Myocyte (in vitro differentiated cells): ENCODE measurements around the gene TMEM52B. TPM values are rescaled to one million over a fixed set of nuclear protein-coding genes. Genes with fewer than 3 reads are reported as not detected.
"Not testable (repeated sequence)": the region's sequence is repeated elsewhere in the genome, so short reads cannot be mapped to it uniquely, and the experiment has no call there.

ENCODE experiments used
- DNase-seq: peaks from one replicate; pipeline ENCODE4 v3.0.0-alpha.2; 2012; ENCODE audit warnings: low read depth
- total RNA-seq: library from RNA; depleted of rRNA; stranded (reverse); fragments of >200 nt; gene quantifications from 2 replicates; pipeline ENCODE4 v1.2.3, GENCODE V29; 2014

The TMEM52B gene
- total RNA-seq, 1 donor from 2014 or later, result not detected

DNA sequence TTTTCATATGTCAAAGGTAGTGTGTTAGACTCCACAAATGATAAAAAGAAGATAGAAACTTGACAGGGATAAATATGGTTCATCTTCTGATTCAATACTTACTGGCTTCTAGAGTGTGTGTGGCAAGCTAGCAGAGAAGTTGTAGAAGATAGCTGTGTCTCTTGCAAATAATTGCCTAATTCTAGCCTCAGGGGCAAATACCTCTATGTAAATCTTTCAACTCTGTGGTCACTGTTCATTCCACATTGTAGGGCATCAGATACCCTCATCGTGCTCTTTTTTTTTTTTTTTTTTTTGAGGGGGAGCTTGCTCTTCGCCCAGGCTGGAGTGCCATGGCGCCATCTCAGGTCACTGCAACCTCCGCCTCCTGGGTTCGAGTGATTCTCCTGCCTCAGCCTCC is 8.6 kb upstream of the TMEM52B start:
- no peak for DNase-seq

DNA sequence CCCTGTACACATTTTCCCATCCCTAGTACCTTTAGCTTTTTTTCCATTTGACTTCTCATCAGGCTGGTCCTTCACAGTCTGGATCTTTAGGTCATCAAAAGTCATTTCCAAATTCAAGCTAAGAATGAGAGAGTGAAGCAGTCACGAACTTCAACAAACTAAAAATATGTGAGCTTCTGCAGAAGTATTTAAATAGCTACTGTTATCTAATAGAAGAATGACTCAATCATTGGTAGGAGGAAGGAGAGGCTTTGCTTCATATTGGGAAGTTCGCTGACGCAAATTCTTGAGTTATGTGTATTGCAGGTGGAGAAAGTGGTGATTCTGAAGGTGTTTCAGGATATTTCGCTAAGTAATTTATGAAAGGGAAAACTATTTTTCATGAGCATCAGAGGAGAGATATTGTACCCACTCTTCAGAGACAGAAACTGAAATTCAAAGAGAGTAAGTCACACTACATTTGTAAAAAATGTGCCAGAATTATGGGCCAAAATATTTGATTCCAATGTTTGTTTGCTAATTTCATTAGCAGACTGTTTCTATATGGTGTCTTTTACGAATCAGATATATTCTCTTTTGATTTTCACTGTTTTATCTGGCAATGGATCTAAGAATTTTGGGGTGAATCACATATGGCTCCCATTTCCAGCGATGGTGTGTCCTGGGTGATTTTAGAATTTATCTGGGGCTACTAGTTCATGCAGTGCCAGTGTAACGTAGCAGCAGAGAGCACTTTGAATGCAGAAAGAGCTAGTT is 6.7 kb upstream of the TMEM52B start, which contains the start of gene OLR1:
OLR1 (minus strand) TSS at position 160 of the 756 bp plus-strand sequence; CDS start at position 105, 55 bp downstream.
- no peak for DNase-seq

DNA sequence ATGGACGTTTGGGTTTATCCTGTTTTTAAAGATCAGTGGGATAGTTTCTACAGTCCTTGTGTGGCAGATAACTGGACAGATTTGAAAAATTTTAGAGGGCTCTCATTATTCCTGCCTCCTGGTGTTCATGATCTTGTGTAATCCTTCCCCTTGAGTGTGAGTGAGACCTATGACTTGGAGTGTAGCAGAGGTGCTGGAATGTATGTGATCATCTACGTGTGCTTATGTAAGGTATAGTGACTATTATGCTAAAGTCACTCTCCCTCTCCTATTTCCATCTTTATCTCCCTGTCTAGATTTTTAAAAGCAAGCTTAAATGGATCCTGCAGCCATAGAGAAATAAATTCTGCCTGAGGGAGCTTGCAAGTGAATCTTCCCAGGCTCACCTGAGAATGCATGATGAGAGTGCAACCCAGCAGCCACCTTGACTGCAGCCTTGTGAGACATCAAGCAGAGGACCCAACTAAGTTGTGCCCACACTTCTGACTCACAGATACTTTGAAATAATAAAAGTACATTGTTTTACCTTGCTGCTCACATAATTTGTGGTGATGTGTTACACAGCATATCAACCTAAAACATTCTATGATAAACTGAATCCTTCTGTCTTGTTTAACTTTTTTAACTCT is 3.7 kb upstream of the TMEM52B start:
- DNase-seq, result no peak

DNA sequence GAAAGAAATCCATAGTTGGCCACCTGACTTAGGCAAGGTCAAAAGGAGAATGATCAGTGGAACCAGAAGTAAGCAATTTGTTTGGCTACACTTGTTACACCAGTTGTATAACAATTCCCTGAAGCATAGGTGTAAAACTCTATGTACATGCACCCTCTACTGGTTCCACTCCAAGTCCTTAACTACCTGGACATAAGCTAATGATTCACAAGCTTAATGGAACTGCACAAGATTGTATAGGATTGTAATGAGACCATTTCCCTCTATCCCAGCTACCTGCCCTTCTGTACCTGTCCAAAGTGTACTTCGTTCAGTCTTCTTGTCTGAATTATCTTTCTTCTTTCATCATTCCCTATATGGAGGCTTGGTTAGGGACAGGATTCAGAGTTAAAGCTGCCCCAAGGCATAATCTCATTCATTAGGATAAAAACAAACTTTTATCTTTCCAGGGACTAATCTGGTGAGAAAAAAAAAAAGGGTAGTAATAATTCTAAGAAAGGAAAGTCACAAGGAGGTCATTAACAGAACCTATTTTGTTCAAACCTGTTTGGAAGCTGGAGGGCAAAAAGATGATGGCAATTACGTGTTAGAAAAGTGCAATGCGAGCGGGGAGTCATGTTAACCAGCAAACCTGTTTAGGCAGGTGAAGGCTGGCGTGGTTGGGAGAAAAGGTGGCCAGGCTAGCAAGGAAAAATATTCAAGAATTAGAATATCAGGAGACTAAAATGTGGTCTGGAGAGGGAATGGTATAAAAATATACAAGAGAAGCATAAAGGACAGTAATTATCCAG is 2.8 kb upstream of the TMEM52B start:
- DNase-seq, result no peak

DNA sequence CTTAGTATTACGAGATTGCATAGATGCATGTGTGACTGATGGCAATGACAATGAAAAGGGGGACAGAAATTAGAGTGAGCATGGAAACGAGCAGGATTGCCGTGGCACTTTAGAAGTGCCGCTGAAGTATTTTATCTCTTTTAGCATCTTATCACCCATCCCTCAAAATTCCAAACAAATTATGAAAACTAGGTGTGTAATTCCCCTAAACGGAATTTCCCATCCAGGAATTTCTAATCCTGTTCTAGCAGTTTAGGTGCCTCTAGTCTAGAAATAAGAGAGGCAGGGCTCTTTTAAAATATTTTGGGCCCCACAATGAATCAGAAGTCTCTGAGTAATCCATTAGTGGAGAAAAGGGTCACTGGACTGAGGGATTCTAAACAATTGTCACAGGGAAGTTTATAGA is 947 bp downstream of the TMEM52B start:
- no peak for DNase-seq

DNA sequence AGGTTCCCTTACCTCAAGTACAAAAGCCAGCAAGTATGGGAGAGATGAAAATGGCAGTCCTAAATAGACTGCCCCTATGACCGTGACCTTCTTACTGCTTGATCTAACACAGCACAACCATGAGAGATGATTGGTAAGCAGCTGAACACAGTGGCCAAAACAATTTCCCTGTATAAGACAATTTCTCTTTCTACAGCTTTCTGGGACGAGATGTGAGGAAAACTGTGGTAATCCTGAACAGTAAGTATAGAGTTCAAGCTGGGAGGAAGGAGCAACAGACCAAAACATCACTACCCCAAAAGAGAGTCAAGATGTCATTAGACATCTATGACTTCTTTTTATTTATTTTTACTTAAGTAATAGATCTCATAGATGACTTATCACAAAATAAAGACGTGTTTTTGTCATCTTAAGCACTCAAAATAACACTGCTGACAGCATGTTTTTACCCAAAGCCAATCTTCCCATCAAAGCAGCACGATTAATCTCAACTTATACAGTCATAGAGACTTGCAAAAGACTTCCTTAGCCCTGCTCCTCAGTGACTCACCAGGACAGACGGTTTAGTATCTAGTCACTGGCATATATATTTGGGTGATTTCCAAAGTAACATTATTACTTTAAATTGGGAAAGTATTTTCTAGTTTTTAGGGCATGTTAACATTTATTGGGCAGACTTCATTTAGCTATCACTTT is 3.7 kb downstream of the TMEM52B start:
- DNase-seq, result no peak

DNA sequence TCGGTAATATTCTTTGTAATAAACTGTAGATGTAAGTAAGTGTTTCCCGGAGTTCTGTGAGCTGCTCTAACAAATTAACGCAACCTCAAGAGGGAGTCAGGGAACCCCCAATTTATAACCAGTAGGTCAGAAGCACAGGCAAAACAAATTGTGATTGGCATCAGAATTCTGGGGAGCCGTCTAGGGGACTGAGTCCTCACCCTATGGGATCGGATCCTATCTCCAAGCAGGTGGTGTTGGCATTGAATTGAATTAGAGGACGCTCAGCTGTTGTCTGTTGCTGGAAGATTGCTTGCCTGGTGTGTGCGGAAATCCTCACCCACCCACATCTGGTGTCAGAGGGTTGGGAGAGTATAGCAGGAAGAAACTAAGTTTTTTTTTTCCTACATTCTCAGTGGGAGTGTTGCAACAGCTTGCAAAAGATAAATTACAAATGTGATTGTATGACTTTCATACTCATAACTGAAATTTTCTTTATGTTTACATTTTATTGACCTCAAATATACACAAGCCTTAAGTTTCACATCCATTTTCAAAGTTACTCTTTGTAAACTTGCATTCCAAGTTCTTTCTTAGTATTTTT is 5.5 kb downstream of the TMEM52B start:
- DNase-seq, result no peak

DNA sequence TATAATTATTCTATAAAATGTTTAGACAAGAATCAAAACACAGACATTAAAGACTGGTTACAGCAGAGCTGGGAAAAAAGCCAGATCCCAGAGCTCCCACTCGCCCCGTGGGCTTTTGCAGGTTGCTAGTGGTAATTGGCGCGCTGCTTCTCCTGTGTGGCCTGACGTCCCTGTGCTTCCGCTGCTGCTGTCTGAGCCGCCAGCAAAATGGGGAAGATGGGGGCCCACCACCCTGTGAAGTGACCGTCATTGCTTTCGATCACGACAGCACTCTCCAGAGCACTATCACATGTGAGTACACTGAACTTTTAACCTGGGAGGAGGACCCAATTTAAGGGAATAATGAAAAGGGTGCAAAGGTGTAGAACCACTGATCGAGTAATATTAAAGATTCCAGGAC is 7.5 kb downstream of the TMEM52B start:
- no peak for DNase-seq

DNA sequence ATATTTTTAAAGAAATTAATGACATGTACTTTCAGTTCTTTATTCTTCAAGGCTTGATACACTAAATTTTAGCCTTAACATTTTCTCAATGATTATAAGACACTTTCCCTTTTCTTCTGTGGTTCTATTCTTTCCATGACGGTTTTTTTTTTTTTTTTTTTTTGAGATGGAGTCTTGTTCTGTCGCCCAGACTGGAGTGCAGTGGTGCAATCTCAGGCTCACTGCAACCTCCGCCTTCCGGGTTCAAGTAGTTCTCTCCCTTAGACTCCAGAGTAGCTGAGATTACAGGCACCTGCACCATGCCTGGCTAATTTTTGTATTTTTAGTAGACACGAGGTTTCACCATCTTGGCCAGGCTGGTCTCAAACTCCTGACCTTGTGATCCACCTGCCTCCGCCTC is 8.1 kb downstream of the TMEM52B start:
- DNase-seq, result not testable (repeated sequence)

DNA sequence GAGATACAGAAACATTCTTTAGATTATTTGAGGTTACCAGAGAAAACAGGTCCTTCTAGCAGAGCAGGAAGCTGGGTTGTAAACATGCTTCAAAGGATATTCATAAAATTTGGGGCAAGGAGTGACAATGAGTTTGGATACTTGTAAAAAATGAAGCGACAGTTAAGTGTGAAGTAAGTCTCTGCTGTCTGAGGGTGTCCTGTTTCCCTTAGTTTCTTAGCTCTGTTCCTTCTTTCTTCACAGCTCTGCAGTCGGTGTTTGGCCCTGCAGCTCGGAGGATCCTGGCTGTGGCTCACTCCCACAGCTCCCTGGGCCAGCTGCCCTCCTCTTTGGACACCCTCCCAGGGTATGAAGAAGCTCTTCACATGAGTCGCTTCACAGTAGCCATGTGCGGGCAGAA is 10.8 kb downstream of the TMEM52B start:
- DNase-seq, result no peak

DNA sequence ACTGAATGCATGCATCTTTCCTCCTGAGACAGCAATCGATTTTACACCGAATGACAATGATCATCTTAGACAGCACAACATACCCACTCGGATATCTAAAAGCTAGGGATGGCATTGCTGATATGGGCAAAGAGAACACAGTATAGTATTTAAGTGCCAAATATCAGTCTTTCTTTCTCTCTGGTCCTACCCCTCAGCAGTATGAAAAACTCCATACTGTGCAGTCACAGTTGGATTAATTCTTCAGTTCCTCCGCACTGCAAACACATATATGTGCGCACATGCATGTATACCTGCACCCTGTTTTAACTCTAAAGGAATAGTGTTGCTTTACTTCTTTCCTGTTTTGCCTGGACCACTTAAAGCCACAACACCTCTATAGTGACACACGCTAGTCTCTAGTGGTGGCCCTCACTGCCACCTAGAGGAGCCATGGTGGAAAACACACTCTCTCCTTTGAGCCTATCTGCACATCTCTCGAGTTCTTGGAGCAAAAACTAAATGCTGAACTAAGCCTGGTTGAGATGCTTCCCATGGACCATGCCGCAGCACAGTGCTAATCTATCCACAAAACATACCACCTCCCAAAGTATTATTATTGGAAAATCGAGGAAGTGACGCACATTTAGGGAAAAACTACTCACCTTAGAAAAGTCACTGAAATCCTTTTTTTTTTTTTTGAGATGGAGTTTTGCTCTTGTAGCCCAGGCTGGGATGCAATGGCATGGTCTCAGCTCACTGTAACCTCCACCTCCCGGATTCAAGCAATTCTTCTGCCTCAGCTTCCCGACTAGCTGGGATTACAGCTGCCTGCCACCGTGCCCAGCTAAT is 11.9 kb downstream of the TMEM52B start:
- peak; percentile 67 for DNase-seq

DNA sequence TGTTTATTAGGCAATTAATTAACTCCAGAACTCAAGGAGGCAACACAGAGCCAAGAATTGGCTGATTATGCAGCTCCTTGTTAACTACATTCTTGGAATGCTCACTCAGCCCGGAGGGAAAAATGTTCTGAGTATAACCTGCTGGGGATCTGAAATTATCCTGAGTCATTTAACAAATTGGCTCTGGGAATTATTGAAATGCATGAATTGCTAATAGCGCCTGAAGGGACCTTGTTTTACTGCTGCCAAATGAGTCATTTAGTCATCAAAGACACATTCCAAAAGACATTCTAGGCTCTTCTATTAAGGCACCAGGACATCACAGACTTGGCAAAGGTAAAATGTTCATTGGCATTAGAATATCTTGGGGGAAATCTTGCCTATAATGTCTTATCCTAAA is 13.0 kb downstream of the TMEM52B start:
- DNase-seq, result no peak

DNA sequence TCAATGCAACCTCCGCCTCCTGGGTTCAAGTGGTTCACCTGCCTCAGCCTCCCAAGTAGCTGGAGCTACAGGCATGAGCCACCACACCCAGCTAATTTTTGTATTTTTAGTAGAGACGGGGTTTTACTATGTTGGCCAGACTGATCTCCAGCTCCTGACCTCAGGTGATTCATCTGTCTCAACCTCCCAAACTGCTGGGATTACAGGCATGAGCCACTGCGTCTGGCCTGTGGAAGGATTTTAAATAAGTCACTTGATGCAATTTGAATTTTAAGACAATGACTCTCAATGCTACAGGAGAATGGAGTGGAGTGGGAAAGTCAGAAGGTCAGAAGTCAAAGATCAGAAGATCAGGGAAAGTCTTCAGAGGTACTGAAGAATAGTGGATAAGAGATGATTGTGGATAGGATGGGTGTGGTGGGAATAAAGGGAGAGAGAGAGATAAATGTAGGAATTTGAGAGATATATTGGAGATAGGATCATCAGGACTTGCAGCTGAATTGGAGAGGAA is 15.4 kb downstream of the TMEM52B start:
- DNase-seq, result no peak

DNA sequence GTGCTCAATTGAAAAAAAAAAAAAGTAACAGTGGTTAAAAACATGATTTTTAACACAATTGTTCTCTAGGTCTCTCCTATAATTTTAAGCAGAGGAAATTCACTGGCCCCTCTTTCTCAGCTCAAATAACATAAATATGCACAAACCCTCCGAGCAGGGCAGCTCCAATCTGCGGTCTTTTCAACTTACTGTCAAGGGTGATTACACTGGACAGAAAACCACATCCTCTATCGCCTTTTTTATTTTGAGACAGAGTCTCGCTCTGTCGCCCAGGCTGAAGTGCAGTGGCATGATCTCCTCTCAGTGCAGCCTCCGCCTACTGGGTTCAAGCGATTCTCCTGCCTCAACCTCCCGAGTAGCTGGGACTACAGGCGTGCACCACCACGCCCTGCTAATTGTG is 17.4 kb downstream of the TMEM52B start:
- no peak for DNase-seq

DNA sequence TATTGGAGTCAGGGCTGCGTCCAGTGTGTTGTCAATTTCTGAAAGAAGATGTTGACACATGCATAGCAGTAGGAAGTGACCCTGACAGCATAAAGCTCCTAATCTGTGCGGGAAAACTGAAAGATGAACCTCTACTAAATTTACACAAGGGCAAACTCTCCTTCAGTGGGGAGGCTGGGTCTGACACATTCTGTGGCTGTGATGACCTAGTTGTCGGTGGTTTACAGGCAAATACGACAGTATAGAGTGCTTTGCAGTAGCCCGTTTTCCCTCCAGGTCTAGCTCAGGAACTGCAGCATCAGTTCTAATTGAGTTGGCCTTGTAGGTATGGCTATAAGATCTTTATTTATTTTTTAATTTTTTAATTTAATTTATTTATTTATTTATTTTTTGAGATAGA is 19.0 kb downstream of the TMEM52B start:
- no peak for DNase-seq

DNA sequence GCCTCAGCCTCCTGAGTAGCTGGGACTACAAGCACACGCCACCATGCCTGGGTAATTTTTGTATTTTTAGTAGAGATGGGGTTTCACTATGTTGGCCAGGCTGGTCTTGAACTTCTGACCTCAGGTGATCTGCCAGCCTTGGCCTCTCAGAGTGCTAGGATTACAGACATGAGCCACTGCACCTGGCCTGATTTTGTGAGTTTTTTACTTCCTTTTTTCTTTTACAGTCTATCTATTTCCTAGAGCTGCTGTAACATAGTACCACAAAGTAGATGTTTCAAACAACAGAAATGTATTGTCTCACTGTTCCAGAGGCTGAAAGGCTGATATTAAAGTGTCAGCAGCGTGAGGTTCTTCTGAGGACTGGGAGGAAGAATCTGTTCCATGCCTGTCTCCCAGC is 25.7 kb downstream of the TMEM52B start:
- DNase-seq, result not testable (repeated sequence)

DNA sequence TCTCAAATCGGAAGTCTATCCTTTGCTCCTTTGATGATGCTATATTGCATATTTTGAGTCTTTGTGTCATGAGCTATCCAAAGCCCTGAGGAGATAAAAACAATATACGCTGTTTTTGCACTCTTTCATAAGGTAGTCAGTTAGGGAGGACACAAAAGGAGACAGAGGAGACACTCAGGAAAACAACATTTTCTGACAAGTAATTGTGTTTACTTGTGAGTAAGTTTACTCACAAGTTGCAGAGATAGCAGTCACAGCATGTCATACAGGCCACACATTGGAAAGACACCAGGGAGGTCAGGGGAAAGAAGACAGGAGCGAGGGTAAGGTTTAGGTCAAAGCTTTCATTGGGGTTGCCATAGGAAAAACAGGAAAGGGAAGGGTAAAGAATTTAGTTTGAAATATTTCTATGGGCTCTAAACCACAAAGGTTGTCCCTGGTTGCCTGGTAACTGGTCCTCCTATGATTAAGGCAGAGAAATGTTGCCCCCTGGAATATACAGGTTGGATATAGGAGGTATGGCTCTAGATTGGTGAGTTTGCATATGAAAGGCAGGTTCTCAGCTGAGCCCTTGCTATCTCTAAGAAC is 26.5 kb downstream of the TMEM52B start:
- DNase-seq, result no peak

DNA sequence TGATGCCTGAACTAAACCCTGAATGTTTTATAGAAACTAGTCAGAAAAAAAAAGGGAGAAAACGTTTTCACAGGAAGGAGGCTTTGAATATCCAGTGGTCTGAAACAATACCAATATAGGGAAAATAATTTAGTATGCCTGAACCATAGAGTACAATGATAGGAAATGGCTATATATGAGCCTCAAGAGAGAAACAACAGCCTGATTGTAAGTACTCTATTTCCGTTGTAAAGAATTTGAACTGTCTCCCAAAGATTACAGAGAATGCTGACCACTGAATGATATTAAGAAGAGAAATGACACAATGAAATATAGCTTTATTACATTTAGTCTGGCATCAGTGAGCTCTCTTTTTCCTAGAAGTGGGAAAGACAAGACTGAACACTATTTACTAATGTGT is 28.3 kb downstream of the TMEM52B start:
- DNase-seq, result no peak

DNA sequence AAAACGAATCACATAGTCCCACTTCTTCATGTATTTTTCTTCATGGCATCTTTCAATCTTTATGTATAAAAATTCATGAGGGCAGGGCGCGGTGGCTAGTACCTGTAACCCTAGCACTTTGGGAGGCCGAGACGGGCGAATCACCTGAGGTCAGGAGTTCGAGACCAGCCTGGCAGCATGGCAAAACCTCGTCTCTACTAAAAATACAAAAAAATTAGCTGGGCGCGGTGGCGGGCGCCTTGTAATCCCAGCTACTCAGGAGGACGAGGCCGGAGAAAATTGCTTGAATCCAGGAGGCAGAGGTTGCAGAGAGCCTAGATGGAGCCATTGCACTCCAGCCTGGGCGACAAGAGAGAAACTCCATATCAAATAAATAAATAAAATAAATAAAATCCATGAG is 31.4 kb downstream of the TMEM52B start:
- DNase-seq, result no peak
